Measurements from ENCODE around the gene MYEOV. TPM values are rescaled to one million over a fixed set of nuclear protein-coding genes. Genes with fewer than 3 reads are reported as not detected.

The MYEOV gene
- total and polyA plus RNA-seq, 2 donors, result 0.38 to 0.64 TPM

DNA sequence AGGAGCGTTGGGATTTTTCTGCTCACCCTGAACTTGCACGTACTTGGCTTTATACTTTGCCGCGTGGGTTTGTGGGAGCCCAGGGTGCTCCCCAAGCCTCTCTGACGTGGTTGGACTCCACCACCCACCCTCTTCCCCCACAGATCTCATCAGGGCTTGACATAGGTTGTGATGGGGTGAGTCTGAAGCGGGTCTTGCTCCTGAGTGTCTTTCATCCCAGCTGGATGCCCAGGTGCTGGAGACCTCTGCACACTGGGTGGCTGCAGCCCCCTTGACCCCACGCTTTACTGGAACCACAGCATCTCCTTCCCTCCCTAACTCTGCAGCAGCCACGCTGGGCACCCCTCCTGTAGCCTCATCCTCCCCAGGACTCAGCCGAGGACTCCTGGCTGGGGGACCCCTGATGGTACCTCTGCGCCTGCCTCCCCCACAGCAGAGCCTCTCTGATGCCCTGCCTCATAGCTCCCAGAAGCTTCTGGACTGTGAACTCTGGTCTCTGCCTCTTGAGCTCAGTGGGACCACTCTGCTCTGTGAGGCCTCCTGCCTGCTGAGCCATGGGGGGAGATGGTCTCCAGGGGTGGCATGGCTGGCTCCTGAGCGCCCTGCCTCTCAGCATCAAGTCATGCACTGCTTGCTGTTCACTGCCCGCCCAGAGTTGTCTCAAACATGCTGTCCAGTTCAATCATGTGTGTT is 45.2 kb downstream of the MYEOV start:
- Histone ChIP-seq H3K4me1 (ENCODE audit: control insufficient read depth in 2 of 2, insufficient read depth in 2 of 2, low read length in 2 of 2) (no peaks in the 10 kb centered on the region), H3K36me3 (ENCODE audit: control insufficient read depth in 2 of 2, insufficient read depth in 2 of 2, low read length in 1 of 2) (no peaks in the 10 kb centered on the region), H3K27me3 (ENCODE audit: control insufficient read depth in 2 of 2, insufficient read depth in 1 of 2, low read length in 1 of 2) (no peaks in the 10 kb centered on the region), H3K27ac (ENCODE audit: low read depth in 1 of 2, low read length in 1 of 2) (no peak overlapping the region), H3K9me3 (ENCODE audit: control insufficient read depth in 2 of 2, insufficient read depth in 1 of 2, low read length in 1 of 2) (peaks cover 0 to 7% of the 10 kb centered on the region in 2 donors), H3K4me3 (ENCODE audit: low read length in 2 of 2) (no peak overlapping the region)
- DNase-seq (ENCODE audit: low read depth in 6 of 9, low spot score in 9 of 9), result no peak
- WGBS, result 82% methylated on average over 12 of the region's 12 CpGs

DNA sequence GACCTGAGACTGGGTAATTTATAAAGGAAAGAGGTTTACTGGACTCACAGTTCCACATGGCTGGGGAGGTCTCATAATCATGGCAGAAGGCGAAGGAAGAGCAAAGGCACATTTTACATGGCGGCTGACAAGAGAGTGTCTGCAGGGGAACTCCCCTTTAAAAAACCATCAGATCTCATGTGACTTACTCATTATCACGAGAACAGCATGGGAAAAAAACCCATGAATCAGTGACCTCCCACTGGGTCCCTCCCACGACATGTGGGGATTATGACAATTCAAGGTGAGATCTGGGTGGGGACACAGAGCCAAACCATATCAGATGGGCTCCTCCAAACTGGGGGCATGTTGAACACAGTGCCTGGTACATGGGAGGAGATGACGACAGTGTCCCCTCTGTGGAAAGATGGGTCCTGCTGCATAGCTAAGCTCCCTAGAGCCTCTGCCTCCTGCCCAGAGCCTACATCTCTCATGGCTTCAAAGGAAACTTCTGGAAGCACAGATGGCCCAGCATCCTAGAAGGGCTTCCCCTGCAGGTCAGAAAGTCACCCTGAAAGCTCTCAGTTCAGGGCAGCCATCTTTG is 46.1 kb downstream of the MYEOV start:
- Histone ChIP-seq H3K36me3 (ENCODE audit: control insufficient read depth in 2 of 2, insufficient read depth in 2 of 2, low read length in 1 of 2) (no peaks in the 10 kb centered on the region), H3K9me3 (ENCODE audit: control insufficient read depth in 2 of 2, insufficient read depth in 1 of 2, low read length in 1 of 2) (peaks cover 0 to 7% of the 10 kb centered on the region in 2 donors), H3K4me1 (ENCODE audit: control insufficient read depth in 2 of 2, insufficient read depth in 2 of 2, low read length in 2 of 2) (no peaks in the 10 kb centered on the region), H3K27me3 (ENCODE audit: control insufficient read depth in 2 of 2, insufficient read depth in 1 of 2, low read length in 1 of 2) (no peaks in the 10 kb centered on the region), H3K27ac (ENCODE audit: low read depth in 1 of 2, low read length in 1 of 2) (no peak overlapping the region), H3K4me3 (ENCODE audit: low read length in 2 of 2) (no peak overlapping the region)
- DNase-seq (ENCODE audit: low read depth in 6 of 9, low spot score in 9 of 9), result no peak
- whole genome bisulfite sequencing, result 75% methylated on average over 5 of the region's 5 CpGs

DNA sequence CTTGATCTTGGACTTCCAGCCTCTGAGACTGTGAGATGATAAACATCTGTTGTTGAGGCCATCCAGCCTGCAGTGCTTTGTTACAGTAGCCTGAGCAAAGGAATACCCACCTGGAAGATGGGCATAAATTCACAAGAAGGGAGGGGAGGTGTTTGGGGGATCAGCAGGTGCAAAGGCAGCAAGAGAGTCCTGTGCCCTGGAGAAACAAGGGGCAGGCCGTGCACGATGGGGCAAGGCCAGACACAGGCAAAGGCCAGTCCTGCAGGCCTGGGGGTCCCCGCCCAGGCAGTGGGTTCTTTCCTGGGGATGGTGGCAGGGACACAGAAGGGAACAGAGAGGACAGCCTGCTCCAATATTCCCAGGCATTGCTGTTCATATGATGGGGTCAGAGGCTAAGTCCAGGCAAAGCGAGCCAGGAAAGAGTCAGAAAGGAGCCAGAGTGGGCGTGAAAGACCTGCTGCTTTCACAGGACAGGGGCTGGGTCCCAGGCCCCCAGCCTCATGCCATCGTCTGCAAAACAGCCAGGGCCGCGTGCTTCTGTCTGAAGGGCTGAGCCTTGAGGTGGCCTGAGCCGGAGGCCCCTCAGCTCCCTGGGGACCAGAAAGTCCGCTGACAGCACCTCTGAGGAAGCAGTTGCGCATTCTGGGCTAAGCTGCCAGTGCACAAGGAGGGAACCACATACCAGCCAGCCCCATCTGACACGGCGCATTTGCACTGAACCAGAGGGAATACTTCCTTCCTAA is 48.8 kb downstream of the MYEOV start:
- H3K9me3 ChIP-seq (ENCODE audit: control insufficient read depth in 2 of 2, insufficient read depth in 1 of 2, low read length in 1 of 2), result peaks cover 0 to 7% of the 10 kb centered on the region in 2 donors
- DNase-seq (ENCODE audit: low read depth in 6 of 9, low spot score in 9 of 9), result no peak
- H3K4me3 ChIP-seq (ENCODE audit: low read length in 2 of 2), result no peak overlapping the region
- no peaks in the 10 kb centered on the region for H3K36me3 ChIP-seq (ENCODE audit: control insufficient read depth in 2 of 2, insufficient read depth in 2 of 2, low read length in 1 of 2)
- no peaks in the 10 kb centered on the region for H3K27me3 ChIP-seq (ENCODE audit: control insufficient read depth in 2 of 2, insufficient read depth in 1 of 2, low read length in 1 of 2)
- WGBS, result 93% methylated on average over 13 of the region's 13 CpGs
- no peak overlapping the region for H3K27ac ChIP-seq (ENCODE audit: low read depth in 1 of 2, low read length in 1 of 2)
- no peaks in the 10 kb centered on the region for H3K4me1 ChIP-seq (ENCODE audit: control insufficient read depth in 2 of 2, insufficient read depth in 2 of 2, low read length in 2 of 2)

DNA sequence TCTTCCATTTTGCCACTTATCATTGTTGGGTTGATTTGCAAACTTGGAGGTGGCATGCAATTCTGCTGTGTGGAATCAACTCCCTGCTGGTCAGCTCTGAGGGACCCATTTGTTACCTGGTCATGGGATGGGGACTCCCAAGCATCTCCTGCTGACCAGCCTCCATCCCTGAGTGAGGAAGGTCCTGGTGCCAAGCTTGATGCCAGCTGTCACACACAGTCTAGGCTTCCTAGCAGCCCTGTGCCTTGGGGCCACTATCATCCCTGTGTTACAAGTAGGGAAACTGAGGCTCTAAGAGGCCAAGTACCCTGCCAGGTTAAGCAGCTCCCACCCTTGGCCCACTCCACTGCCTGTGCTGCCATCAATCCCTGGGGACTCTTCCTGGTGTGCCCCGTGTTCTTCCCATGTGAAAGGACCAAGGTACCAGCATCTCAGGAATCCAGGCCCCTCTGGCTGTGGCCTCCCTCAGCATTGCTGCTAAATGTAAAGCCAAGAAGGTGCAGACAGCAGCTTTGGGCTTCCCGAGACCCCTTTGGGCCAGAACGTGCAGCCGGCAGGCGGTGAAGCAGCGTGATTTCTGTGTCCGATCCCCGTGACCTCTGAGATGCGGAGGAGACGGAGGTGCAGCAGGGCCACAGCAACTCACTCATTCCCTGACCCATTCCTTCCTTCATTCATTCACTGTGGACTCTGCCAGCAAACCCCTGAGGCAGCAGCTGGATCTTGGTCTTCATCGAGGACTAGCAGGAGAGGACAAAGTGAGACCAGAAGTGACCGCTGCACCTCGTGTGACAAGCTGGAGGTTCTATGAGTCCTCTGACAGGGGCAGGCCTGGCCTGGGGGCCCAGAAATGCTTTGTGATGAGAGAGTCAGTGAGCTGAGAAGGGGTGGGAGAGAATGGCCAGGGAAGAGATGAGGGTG is 49.7 kb downstream of the MYEOV start:
- H3K36me3 ChIP-seq (ENCODE audit: control insufficient read depth in 2 of 2, insufficient read depth in 2 of 2, low read length in 1 of 2), result no peaks in the 10 kb centered on the region
- H3K27me3 ChIP-seq (ENCODE audit: control insufficient read depth in 2 of 2, insufficient read depth in 1 of 2, low read length in 1 of 2), result no peaks in the 10 kb centered on the region
- H3K27ac ChIP-seq (ENCODE audit: low read depth in 1 of 2, low read length in 1 of 2), result no peak overlapping the region
- H3K9me3 ChIP-seq (ENCODE audit: control insufficient read depth in 2 of 2, insufficient read depth in 1 of 2, low read length in 1 of 2), result peaks cover 0 to 12% of the 10 kb centered on the region in 2 donors
- no peak for DNase-seq (ENCODE audit: low read depth in 6 of 9, low spot score in 9 of 9)
- H3K4me3 ChIP-seq (ENCODE audit: low read length in 2 of 2), result no peak overlapping the region
- WGBS, result 97% methylated on average over 13 of the region's 13 CpGs
- H3K4me1 ChIP-seq (ENCODE audit: control insufficient read depth in 2 of 2, insufficient read depth in 2 of 2, low read length in 2 of 2), result no peaks in the 10 kb centered on the region

DNA sequence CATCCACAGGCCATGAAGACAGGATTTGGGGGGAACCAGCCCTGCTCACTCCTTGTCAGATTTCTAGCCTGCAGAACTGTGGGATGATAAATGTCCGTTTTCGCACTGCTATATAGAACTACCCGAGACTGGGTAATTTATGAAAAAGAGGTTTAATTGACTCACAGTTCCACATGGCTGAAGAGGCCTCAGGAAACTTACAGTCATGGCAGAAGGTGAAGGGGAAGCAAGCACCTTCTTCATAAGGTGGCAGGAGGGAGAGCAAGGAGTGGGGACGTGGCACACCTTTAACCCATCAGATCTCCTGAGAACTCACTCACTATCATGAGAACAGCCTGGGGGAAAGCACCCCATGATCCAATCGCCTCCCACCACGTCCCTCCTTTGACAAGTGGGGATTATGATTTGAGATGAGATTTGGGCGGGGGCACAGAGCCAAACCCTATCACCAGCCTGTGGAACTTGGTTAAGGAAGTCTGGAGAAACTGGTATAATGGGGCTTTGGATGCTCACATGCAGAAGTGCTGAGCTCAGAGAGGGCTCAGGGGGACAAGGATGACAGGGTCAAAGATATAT is 50.7 kb downstream of the MYEOV start:
- Histone ChIP-seq H3K9me3 (ENCODE audit: control insufficient read depth in 2 of 2, insufficient read depth in 1 of 2, low read length in 1 of 2) (peaks cover 0 to 15% of the 10 kb centered on the region in 2 donors), H3K27ac (ENCODE audit: low read depth in 1 of 2, low read length in 1 of 2) (no peak overlapping the region), H3K36me3 (ENCODE audit: control insufficient read depth in 2 of 2, insufficient read depth in 2 of 2, low read length in 1 of 2) (no peaks in the 10 kb centered on the region), H3K4me3 (ENCODE audit: low read length in 2 of 2) (no peak overlapping the region), H3K4me1 (ENCODE audit: control insufficient read depth in 2 of 2, insufficient read depth in 2 of 2, low read length in 2 of 2) (no peaks in the 10 kb centered on the region), H3K27me3 (ENCODE audit: control insufficient read depth in 2 of 2, insufficient read depth in 1 of 2, low read length in 1 of 2) (peaks cover 0 to 2% of the 10 kb centered on the region in 2 donors)
- no peak for DNase-seq (ENCODE audit: low read depth in 6 of 9, low spot score in 9 of 9)
- WGBS, result 94% methylated on average over 7 of the region's 7 CpGs

Other genes with a start within 250 kb of the MYEOV start
- 5.3 TPM for gene TPCN2, start 245.2 kb upstream of the MYEOV start, total RNA-seq
- gene TPCN2, start 245.2 kb upstream of the MYEOV start, polyA plus RNA-seq, result 9.8 TPM
- 0.24 TPM for gene SMIM38, start 138.2 kb upstream of the MYEOV start, total RNA-seq
- gene SMIM38, start 138.2 kb upstream of the MYEOV start, polyA plus RNA-seq, result 0.09 TPM
- not detected for gene LINC01488, start 187.5 kb downstream of the MYEOV start, total RNA-seq
- gene LINC01488, start 187.5 kb downstream of the MYEOV start, polyA plus RNA-seq, result 0.07 TPM